Large intestine (tissue), 3 donors: ENCODE measurements around the gene ULK4. TPM values are rescaled to one million over a fixed set of nuclear protein-coding genes. Genes with fewer than 3 reads are reported as not detected.

Source experiments
- DNase-seq, 2 donors: peaks; one replicate each; pipeline versions ENCODE4 v3.0.0 to v3.0.0-alpha.2; 2013
- H3K27ac ChIP-seq: one replicate; pipeline ENCODE4 v1.5.1; 2013; ENCODE audit warnings: low read length
- H3K27me3 ChIP-seq: 2 replicates; pipeline ENCODE4 v1.6.1; 2013; ENCODE audit warnings: low read length; ENCODE audit not compliant: control insufficient read depth, insufficient read depth
- H3K36me3 ChIP-seq: 2 replicates; pipeline ENCODE4 v1.6.1; 2013; ENCODE audit warnings: low read length; ENCODE audit not compliant: control insufficient read depth, insufficient read depth
- H3K4me1 ChIP-seq: one replicate; pipeline ENCODE4 v1.6.1; 2013; ENCODE audit warnings: low read length; ENCODE audit not compliant: control insufficient read depth, insufficient read depth
- H3K4me3 ChIP-seq: one replicate; pipeline ENCODE4 v1.5.1; 2013; ENCODE audit warnings: low read length
- H3K9me3 ChIP-seq: one replicate; pipeline ENCODE4 v1.6.1; 2013; ENCODE audit warnings: mild to moderate bottlenecking, low read depth, low read length, moderate library complexity; ENCODE audit not compliant: control insufficient read depth
- WGBS: methylation state at CpG from one replicate; pipeline ENCODE4 v1.1.5; 2013; ENCODE audit warnings: low lambda C conversion rate; ENCODE audit not compliant: insufficient coverage; 5-methylcytosine and 5-hydroxymethylcytosine counted together
- polyA plus RNA-seq: library from polyadenylated mRNA; unstranded; fragments of 120-200 nt; gene quantifications from one replicate; pipeline ENCODE4 v1.2.1, GENCODE V29; 2013

The ULK4 gene
- polyA plus RNA-seq, 1 donor: 2.1 TPM

- Histone ChIP-seq H3K9me3 (no peaks in the 10 kb centered on the region), H3K27ac (no peak overlapping the region), H3K36me3 (no peaks in the 10 kb centered on the region), H3K4me3 (no peak overlapping the region), H3K27me3 (no peaks in the 10 kb centered on the region), H3K4me1 (no peaks in the 10 kb centered on the region)
- DNase-seq: no peak
- whole genome bisulfite sequencing: no CpG with 5 or more reads among the region's 3 CpGs
Observed at GRCh38 chr3:41260063-41260450, 701.8 kb downstream of the ULK4 start.

DNA sequence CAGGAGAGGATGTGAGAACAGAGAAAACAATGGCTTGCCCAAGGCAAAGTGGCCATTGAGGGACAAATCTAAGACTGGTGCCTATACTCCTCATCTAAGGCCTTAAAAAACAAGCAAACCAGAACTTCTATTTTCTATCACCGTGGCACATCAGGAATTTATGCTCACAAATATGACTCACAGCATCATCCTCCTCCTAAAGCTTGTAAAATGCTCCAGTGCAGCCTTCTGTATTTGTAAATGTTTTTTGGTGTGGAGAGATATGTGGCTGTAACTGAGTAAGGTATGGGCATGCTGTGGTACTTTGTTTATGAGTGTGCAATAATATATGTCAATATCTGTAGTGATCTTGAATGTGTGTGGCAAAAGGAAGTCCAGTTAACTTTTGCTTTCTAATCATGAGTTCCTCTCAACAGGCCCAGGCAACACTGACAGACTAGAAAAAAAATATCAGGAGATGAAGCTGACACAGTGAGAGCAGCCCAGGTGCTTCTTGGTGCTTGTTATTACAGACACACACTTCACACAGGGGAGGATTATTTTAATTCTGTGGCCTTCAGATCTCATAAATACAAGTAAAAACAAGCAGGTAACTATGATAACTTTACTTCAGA lies 702.3 kb downstream of the ULK4 start:
- WGBS: no CpG with 5 or more reads among the region's 1 CpG
- DNase-seq: no peak
- Histone ChIP-seq H3K4me3 (no peak overlapping the region), H3K27me3 (no peaks in the 10 kb centered on the region), H3K9me3 (no peaks in the 10 kb centered on the region), H3K4me1 (no peaks in the 10 kb centered on the region), H3K27ac (no peak overlapping the region), H3K36me3 (no peaks in the 10 kb centered on the region)

DNA sequence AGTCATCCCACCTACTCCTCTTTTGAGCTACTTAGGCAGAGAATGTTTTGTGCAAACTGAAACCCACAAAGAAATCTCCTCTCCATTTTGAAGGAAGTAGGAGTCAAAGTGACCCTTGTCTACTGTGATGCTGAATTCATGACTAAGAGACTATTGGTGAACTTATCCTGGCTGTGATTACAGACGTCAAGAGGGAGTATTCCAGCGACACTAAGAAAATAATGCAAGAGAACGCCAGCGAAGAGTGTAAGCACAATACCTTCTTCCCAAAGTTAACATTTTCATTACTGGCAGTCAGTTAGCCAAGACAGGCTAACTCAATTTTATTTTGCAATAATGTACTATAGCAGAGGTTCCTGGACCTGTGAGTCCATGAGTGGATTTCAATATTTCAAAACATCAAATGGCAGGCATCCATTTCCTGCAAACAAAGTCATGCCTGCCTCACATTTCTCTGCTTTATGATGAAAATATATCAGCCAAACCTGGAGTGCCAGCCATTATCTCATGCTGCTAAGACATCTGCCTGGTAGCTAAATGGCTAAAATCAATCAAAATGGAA lies 703.6 kb downstream of the ULK4 start:
- WGBS: 100% methylated on average over 2 of the region's 4 CpGs
- Histone ChIP-seq H3K9me3 (no peaks in the 10 kb centered on the region), H3K27ac (no peak overlapping the region), H3K4me3 (no peak overlapping the region), H3K36me3 (no peaks in the 10 kb centered on the region), H3K27me3 (no peaks in the 10 kb centered on the region), H3K4me1 (no peaks in the 10 kb centered on the region)
- no peak for DNase-seq

- no peak for DNase-seq
- Histone ChIP-seq H3K4me1 (no peaks in the 10 kb centered on the region), H3K27ac (no peak overlapping the region), H3K9me3 (no peaks in the 10 kb centered on the region), H3K27me3 (no peaks in the 10 kb centered on the region), H3K4me3 (no peak overlapping the region), H3K36me3 (no peaks in the 10 kb centered on the region)
- WGBS: no CpG with 5 or more reads among the region's 1 CpG
Observed at GRCh38 chr3:41251593-41251992, 710.3 kb downstream of the ULK4 start.

- H3K36me3 ChIP-seq: no peaks in the 10 kb centered on the region
- no peak for DNase-seq
- no peaks in the 10 kb centered on the region for H3K27me3 ChIP-seq
- no peak overlapping the region for H3K27ac ChIP-seq
- no peaks in the 10 kb centered on the region for H3K9me3 ChIP-seq
- H3K4me3 ChIP-seq: no peak overlapping the region
- no peaks in the 10 kb centered on the region for H3K4me1 ChIP-seq
- no CpG with 5 or more reads among the region's 2 CpGs for WGBS
Observed at GRCh38 chr3:41250825-41251224, 711.1 kb downstream of the ULK4 start.

DNA sequence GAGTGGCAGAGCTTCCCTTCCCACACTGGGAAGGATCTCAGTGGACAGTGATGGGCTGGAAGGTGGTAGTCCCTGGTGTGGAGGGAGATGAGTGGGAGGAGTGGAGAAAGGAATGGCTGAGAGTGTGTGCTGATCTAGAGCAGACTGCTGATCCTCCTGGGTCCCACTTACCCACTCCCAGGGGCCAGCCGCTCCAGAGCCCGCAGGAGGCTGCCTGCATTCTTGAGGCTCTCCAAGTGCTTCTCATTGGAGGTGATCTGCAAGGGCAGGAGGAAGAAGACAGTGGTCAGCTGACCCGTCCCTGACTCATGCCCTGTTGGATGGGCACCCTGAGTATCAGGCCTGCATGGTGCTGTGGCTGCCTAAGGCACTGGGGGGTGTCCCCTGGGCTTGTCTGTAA lies 712.6 kb downstream of the ULK4 start:
- Histone ChIP-seq H3K27ac (no peak overlapping the region), H3K27me3 (no peaks in the 10 kb centered on the region), H3K36me3 (peaks cover 8% of the 10 kb centered on the region), H3K9me3 (no peaks in the 10 kb centered on the region), H3K4me1 (no peaks in the 10 kb centered on the region), H3K4me3 (no peak overlapping the region)
- no CpG with 5 or more reads among the region's 3 CpGs for WGBS
- no peak for DNase-seq

- WGBS: no CpG with 5 or more reads among the region's 3 CpGs
- no peak for DNase-seq
- Histone ChIP-seq H3K4me3 (no peak overlapping the region), H3K27me3 (no peaks in the 10 kb centered on the region), H3K27ac (no peak overlapping the region), H3K4me1 (no peaks in the 10 kb centered on the region), H3K9me3 (no peaks in the 10 kb centered on the region), H3K36me3 (peaks cover 11% of the 10 kb centered on the region)
Observed at GRCh38 chr3:41248525-41248924, 713.4 kb downstream of the ULK4 start.

GRCh38 chr3:41247055-41248004 lies 714.6 kb downstream of the ULK4 start:
- no peak for DNase-seq
- H3K27me3 ChIP-seq: no peaks in the 10 kb centered on the region
- no peaks in the 10 kb centered on the region for H3K4me1 ChIP-seq
- H3K27ac ChIP-seq: no peak overlapping the region
- H3K4me3 ChIP-seq: no peak overlapping the region
- H3K36me3 ChIP-seq: peaks cover 11% of the 10 kb centered on the region
- H3K9me3 ChIP-seq: no peaks in the 10 kb centered on the region
- no CpG with 5 or more reads among the region's 12 CpGs for WGBS

DNA sequence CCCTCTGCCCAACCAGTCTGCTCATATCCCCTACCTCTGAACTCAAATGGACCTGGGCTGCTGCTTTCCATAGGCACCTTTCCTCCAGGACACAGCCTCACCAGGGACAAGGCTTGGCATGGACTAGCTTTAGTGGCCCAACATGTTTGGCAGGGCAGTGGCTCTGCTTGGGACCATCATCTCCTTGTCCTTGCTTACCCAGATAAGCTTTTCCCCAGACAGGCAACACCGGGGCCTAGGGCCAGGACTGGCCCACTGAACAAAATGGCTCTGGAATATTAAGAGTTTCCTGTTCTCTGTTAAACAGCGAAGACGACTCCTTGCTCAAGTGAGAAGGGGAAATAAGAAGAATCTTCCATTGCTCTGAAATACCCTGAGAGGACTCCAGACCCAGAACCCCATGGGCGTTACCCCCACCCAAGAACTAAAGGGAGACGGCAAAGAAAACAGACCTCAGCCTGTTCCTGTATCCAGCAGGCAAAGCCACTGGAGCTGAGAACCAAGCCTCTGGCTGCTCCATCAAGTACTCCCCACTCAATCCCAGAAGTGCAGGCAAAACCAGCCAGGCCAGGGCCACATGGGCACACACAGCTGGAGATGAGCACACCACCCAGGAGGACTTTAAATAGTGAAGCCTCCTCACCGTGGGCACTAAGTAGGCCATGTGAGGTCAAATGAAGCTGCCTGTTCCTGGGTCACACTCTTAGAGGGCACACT lies 717.1 kb downstream of the ULK4 start:
- DNase-seq: no peak
- Histone ChIP-seq H3K36me3 (peaks cover 29% of the 10 kb centered on the region), H3K4me1 (no peaks in the 10 kb centered on the region), H3K27ac (no peak overlapping the region), H3K4me3 (no peak overlapping the region), H3K9me3 (no peaks in the 10 kb centered on the region), H3K27me3 (no peaks in the 10 kb centered on the region)
- no CpG with 5 or more reads among the region's 6 CpGs for WGBS

- no peaks in the 10 kb centered on the region for H3K4me1 ChIP-seq
- no peak for DNase-seq
- no peak overlapping the region for H3K4me3 ChIP-seq
- no peak overlapping the region for H3K27ac ChIP-seq
- no peaks in the 10 kb centered on the region for H3K9me3 ChIP-seq
- no peaks in the 10 kb centered on the region for H3K27me3 ChIP-seq
- H3K36me3 ChIP-seq: peaks cover 45% of the 10 kb centered on the region
- no CpG with 5 or more reads among the region's 2 CpGs for WGBS
Observed at GRCh38 chr3:41243183-41243582, 718.7 kb downstream of the ULK4 start.
